Naive thymus-derived CD4-positive, alpha-beta T cell (primary cell): ENCODE data around the gene FOXL3. TPM values are rescaled to one million over a fixed set of nuclear protein-coding genes. Genes with fewer than 3 reads are reported as not detected.

ENCODE experiments used
- ATAC-seq: fragments of 150-1000 bp; cut with Tn5 transposase; 2 replicates; pipeline ENCODE4 v1.10.0; 2021; ENCODE audit warnings: mild to moderate bottlenecking, moderate library complexity
- CTCF ChIA-PET: fragments of 350-600 bp; sonication (Branson Sonifier 250); formaldehyde crosslinking; loops from one replicate; lab custom pipeline; 2021; ENCODE audit warnings: antibody characterized with exemption; lab: Charles Lee
- POLR2A ChIA-PET: fragments of 350-600 bp; sonication (Branson Sonifier 250); formaldehyde crosslinking; loops from one replicate; lab custom pipeline; 2021; ENCODE audit warnings: antibody characterized with exemption, inconsistent platforms; lab: Charles Lee
- DNase-seq, 9 donors: peaks; one replicate each; pipeline versions ENCODE4 v3.0.0 to v3.0.0-alpha.2; 2020 to 2022; ENCODE audit warnings: mixed read lengths in 1 of 9
- H3K27ac ChIP-seq: one replicate; pipeline ENCODE4 v1.7.0; 2013; ENCODE audit warnings: mild to moderate bottlenecking, low read depth, low read length, moderate library complexity
- H3K27me3 ChIP-seq, 2 donors: one replicate each; pipeline ENCODE4 v1.7.0; 2013; ENCODE audit warnings: low read length in 2 of 2, mild to moderate bottlenecking in 2 of 2, moderate library complexity in 2 of 2; ENCODE audit not compliant: control insufficient read depth in 2 of 2, insufficient read depth in 2 of 2
- H3K36me3 ChIP-seq, 3 experiments: 1 replicate in 2 of 3; 2 replicates in 1 of 3; pipeline ENCODE4 v1.7.0; 2013; ENCODE audit warnings: low read length in 3 of 3, mild to moderate bottlenecking in 3 of 3, moderate library complexity in 1 of 3; ENCODE audit not compliant: insufficient read depth in 3 of 3, control insufficient read depth in 2 of 3
- H3K4me1 ChIP-seq, 2 donors: one replicate each; pipeline ENCODE4 v1.7.0; 2013; ENCODE audit warnings: low read length in 2 of 2, mild to moderate bottlenecking in 2 of 2, moderate library complexity in 1 of 2; ENCODE audit not compliant: control insufficient read depth in 2 of 2, insufficient read depth in 2 of 2
- H3K4me3 ChIP-seq: 2 replicates; pipeline ENCODE4 v1.7.0; 2013; ENCODE audit warnings: mild to moderate bottlenecking, low read length
- H3K9me3 ChIP-seq, 3 experiments: 1 replicate in 2 of 3; 2 replicates in 1 of 3; pipeline ENCODE4 v1.7.0; 2013; ENCODE audit warnings: low read length in 3 of 3; ENCODE audit not compliant: control insufficient read depth in 2 of 3
- H3K27ac Mint-ChIP-seq, 9 donors: one replicate each; pipeline ENCODE4 v1.8.0; 2020 to 2022; ENCODE audit warnings: mixed read lengths in 9 of 9, mild to moderate bottlenecking in 8 of 9, moderate library complexity in 5 of 9, inconsistent platforms in 2 of 9
- H3K27me3 Mint-ChIP-seq, 5 donors: one replicate each; pipeline ENCODE4 v1.8.0; 2021 to 2022; ENCODE audit warnings: mixed read lengths in 5 of 5, mild to moderate bottlenecking in 1 of 5
- H3K36me3 Mint-ChIP-seq, 5 donors: one replicate each; pipeline ENCODE4 v1.8.0; 2020 to 2022; ENCODE audit warnings: mixed read lengths in 5 of 5, mild to moderate bottlenecking in 3 of 5, inconsistent platforms in 1 of 5
- H3K4me1 Mint-ChIP-seq, 7 donors: one replicate each; pipeline ENCODE4 v1.8.0; 2020 to 2022; ENCODE audit warnings: mixed read lengths in 7 of 7, mild to moderate bottlenecking in 3 of 7, inconsistent platforms in 1 of 7
- H3K4me3 Mint-ChIP-seq, 10 donors: one replicate each; pipeline ENCODE4 v1.8.0; 2020 to 2022; ENCODE audit warnings: mild to moderate bottlenecking in 10 of 10, mixed read lengths in 10 of 10, moderate library complexity in 6 of 10, inconsistent platforms in 2 of 10
- H3K9me3 Mint-ChIP-seq, 11 donors: one replicate each; pipeline ENCODE4 v1.8.0; 2020 to 2022; ENCODE audit warnings: mixed read lengths in 11 of 11, mild to moderate bottlenecking in 4 of 11, inconsistent platforms in 1 of 11, moderate library complexity in 1 of 11
- intact Hi-C, 2 donors: fragments of 100-400 bp; cut with micrococcal nuclease; formaldehyde crosslinking; loops; one replicate each; pipeline ENCODE4 v1.15.1; 2023
- polyA plus RNA-seq, 2 donors: library from polyadenylated mRNA; unstranded; fragments of 300-500 nt; fragmentation: Illumina TruSeq; gene quantifications; one replicate each; pipeline ENCODE4 v1.2.3, GENCODE V29; 2021
- total RNA-seq, 6 experiments: library from RNA in 5 of 6; stranded (reverse) in 5 of 6; gene quantifications; 1 replicate in 5 of 6; 2 replicates in 1 of 6; pipeline ENCODE4 v1.2.3 and lab custom pipeline; 2021 to 2026

The FOXL3 gene
- total and polyA plus RNA-seq, 7 experiments from 2014 or later = not detected

DNA sequence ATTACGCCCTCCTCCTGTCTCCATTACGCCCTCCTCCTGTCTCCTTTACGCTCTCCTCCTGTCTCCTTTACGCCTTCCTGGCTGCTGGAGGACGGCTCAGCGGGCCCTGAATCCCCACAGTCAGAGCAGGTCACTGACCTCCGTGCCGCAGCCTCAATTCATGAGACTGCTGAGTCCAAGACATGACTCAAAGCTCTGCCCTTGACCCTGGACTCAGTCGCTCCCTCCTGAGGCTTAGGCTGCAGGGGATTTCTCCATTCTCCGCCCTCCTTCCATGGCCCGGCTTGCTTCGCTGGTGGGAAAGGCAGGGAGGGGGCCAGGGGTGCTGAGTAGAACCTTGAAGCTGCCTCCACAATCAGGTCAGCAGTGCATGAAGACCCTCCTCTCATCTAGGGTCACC, 21.0 kb upstream of the FOXL3 start:
- no peak overlapping the region for H3K27ac ChIP-seq
- no peaks in the 10 kb centered on the region for H3K4me1 ChIP-seq
- no peak overlapping the region for H3K27ac Mint-ChIP-seq
- POLR2A ChIA-PET = no interaction called here
- CTCF ChIA-PET = no interaction called here
- peaks cover 0 to 15% (median 0%) of the 10 kb centered on the region in 3 experiments for H3K9me3 ChIP-seq
- H3K27me3 ChIP-seq = no peaks in the 10 kb centered on the region
- H3K36me3 ChIP-seq = no peaks in the 10 kb centered on the region
- H3K9me3 Mint-ChIP-seq = peaks cover 6 to 18% (median 11%) of the 10 kb centered on the region in 11 donors
- intact Hi-C loops = no loop called here
- ATAC-seq (no peak), DNase-seq (no peak)
- H3K4me3 ChIP-seq = no peak overlapping the region
- H3K27me3 Mint-ChIP-seq = no peaks in the 10 kb centered on the region
- H3K4me3 Mint-ChIP-seq = no peak overlapping the region
- H3K36me3 Mint-ChIP-seq = peaks cover 0 to 10% (median 6%) of the 10 kb centered on the region in 5 donors
- H3K4me1 Mint-ChIP-seq = peaks cover 0 to 6% (median 0%) of the 10 kb centered on the region in 7 donors

- H3K4me1 Mint-ChIP-seq = peaks cover 0 to 4% (median 0%) of the 10 kb centered on the region in 7 donors
- Histone ChIP-seq H3K27me3 (no peaks in the 10 kb centered on the region), H3K4me3 (no peak overlapping the region), H3K27ac (no peak overlapping the region), H3K4me1 (no peaks in the 10 kb centered on the region), H3K36me3 (no peaks in the 10 kb centered on the region), H3K9me3 (peaks cover 0 to 15% (median 0%) of the 10 kb centered on the region in 3 experiments)
- no peak overlapping the region for H3K27ac Mint-ChIP-seq
- no peak overlapping the region for H3K4me3 Mint-ChIP-seq
- peaks cover 6 to 25% (median 15%) of the 10 kb centered on the region in 11 donors for H3K9me3 Mint-ChIP-seq
- no peak for ATAC-seq
- intact Hi-C loops = no loop called here
- peaks cover 0 to 12% (median 6%) of the 10 kb centered on the region in 5 donors for H3K36me3 Mint-ChIP-seq
- DNase-seq = no peak
- CTCF ChIA-PET = no interaction called here
- POLR2A ChIA-PET = no interaction called here
- H3K27me3 Mint-ChIP-seq = no peaks in the 10 kb centered on the region
Measured at GRCh38 chr7:269721-270120, 20.2 kb upstream of the FOXL3 start.

- POLR2A ChIA-PET = no interaction called here
Measured at GRCh38 chr7:270351-270983, 19.5 kb upstream of the FOXL3 start.

DNA sequence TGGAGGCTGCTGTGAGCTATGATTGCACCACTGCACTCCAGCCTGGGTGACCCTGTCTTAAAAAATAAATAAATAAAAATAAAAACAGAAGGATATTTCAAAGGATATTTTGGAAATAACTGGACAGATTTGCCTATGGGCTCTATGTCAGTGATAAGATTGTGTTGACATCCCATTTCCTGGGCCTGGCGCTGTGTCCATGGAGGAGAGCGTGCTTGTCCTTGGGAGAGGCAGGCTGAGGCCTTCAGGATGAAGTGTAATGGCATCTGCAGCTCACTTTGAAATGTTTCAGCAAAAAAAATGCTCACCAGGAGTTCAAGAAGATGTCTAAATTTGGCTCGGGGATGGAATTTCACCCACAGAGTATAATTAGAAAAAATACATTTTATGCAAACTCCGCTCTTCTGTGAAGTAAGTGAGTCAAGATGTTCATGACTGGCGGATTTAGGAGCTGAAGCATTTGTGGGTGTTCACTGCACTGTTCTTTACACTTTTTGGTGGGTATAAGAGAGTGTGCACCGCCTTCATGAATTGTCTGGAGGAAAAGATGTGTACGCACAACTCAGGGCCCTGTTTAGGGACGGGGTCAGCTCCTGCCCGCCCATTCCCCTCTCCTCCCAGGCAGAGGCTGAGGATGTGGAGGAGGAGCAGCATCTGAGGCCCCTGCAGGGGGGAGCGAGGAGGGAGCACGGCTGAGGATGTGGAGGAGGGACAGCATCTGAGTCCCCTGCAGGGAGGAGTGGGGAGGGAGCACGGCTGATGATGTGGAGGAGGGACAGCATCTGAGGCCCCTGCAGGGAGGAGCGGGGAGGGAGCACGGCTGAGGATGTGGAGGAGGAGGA, 18.5 kb upstream of the FOXL3 start:
- H3K9me3 Mint-ChIP-seq = peaks cover 6 to 36% (median 23%) of the 10 kb centered on the region in 11 donors
- no peak overlapping the region for H3K4me3 Mint-ChIP-seq
- peaks cover 0 to 13% (median 6%) of the 10 kb centered on the region in 5 donors for H3K36me3 Mint-ChIP-seq
- H3K27me3 ChIP-seq = no peaks in the 10 kb centered on the region
- no peak overlapping the region for H3K27ac ChIP-seq
- no peak overlapping the region for H3K4me3 ChIP-seq
- H3K4me1 Mint-ChIP-seq = peaks cover 0 to 4% (median 0%) of the 10 kb centered on the region in 7 donors
- intact Hi-C loops = no loop called here
- H3K36me3 ChIP-seq = no peaks in the 10 kb centered on the region
- peaks cover 0 to 26% (median 0%) of the 10 kb centered on the region in 3 experiments for H3K9me3 ChIP-seq
- no peak overlapping the region for H3K27ac Mint-ChIP-seq
- no peaks in the 10 kb centered on the region for H3K4me1 ChIP-seq
- DNase-seq (no peak), ATAC-seq (no peak)
- POLR2A ChIA-PET = no interaction called here
- peaks cover 0 to 3% (median 0%) of the 10 kb centered on the region in 5 donors for H3K27me3 Mint-ChIP-seq
- CTCF ChIA-PET = no interaction called here

More at GRCh38 chr7:270351-270983, 19.5 kb upstream of the FOXL3 start:
- peaks cover 0 to 4% (median 0%) of the 10 kb centered on the region in 7 donors for H3K4me1 Mint-ChIP-seq
- ATAC-seq (no peak), DNase-seq (no peak)
- no peaks in the 10 kb centered on the region for H3K4me1 ChIP-seq
- H3K27ac Mint-ChIP-seq = no peak overlapping the region
- no peak overlapping the region for H3K4me3 ChIP-seq
- no peaks in the 10 kb centered on the region for H3K36me3 ChIP-seq
- peaks cover 0 to 16% (median 0%) of the 10 kb centered on the region in 3 experiments for H3K9me3 ChIP-seq
- no peaks in the 10 kb centered on the region for H3K27me3 ChIP-seq
- peaks cover 0 to 3% (median 0%) of the 10 kb centered on the region in 5 donors for H3K27me3 Mint-ChIP-seq
- intact Hi-C loops = no loop called here
- no peak overlapping the region for H3K4me3 Mint-ChIP-seq
- CTCF ChIA-PET = no interaction called here
- H3K9me3 Mint-ChIP-seq = peaks cover 6 to 33% (median 22%) of the 10 kb centered on the region in 11 donors
- peaks cover 0 to 12% (median 6%) of the 10 kb centered on the region in 5 donors for H3K36me3 Mint-ChIP-seq
- no peak overlapping the region for H3K27ac ChIP-seq

DNA sequence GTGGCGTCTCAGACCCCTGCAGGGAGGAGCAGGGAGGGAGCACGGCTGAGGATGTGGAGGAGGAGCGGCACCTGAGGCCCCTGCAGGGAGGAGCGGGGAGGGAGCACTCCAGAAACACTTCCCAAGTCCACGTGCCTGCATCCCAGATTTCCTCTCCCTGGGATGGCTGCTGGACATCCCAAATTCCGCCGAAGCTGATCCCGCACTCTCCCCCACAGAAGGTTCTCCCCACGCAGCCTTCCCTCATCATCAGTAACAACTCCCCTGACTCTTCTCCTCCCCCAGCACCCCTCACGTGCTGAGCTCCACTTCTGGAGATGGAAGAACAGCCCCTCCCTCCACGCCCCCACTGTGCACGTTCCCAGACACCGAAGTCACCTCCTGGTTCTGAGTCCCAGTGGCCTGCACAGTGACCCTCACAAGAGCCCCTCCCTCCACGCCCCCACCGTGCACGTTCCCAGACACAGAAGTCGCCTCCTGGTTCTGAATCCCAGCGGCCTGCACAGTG, 17.8 kb upstream of the FOXL3 start:
- no peaks in the 10 kb centered on the region for H3K27me3 ChIP-seq
- DNase-seq (no peak), ATAC-seq (no peak)
- CTCF ChIA-PET = no interaction called here
- peaks cover 0 to 3% (median 1%) of the 10 kb centered on the region in 5 donors for H3K27me3 Mint-ChIP-seq
- peaks cover 6 to 41% (median 24%) of the 10 kb centered on the region in 11 donors for H3K9me3 Mint-ChIP-seq
- H3K4me1 ChIP-seq = no peaks in the 10 kb centered on the region
- peaks cover 0 to 4% (median 0%) of the 10 kb centered on the region in 7 donors for H3K4me1 Mint-ChIP-seq
- no peak overlapping the region for H3K4me3 Mint-ChIP-seq
- H3K4me3 ChIP-seq = no peak overlapping the region
- no peaks in the 10 kb centered on the region for H3K36me3 ChIP-seq
- no peak overlapping the region for H3K27ac ChIP-seq
- intact Hi-C loops = no loop called here
- H3K36me3 Mint-ChIP-seq = peaks cover 0 to 15% (median 6%) of the 10 kb centered on the region in 5 donors
- POLR2A ChIA-PET = no interaction called here
- H3K9me3 ChIP-seq = peaks cover 0 to 31% (median 0%) of the 10 kb centered on the region in 3 experiments
- no peak overlapping the region for H3K27ac Mint-ChIP-seq

- Histone ChIP-seq H3K27ac (no peak overlapping the region), H3K4me3 (no peak overlapping the region), H3K9me3 (peaks cover 0 to 31% (median 0%) of the 10 kb centered on the region in 3 experiments), H3K4me1 (no peaks in the 10 kb centered on the region), H3K27me3 (no peaks in the 10 kb centered on the region), H3K36me3 (no peaks in the 10 kb centered on the region)
- Mint-ChIP-seq H3K9me3 (peaks cover 6 to 43% (median 24%) of the 10 kb centered on the region in 11 donors), H3K36me3 (peaks cover 0 to 18% (median 6%) of the 10 kb centered on the region in 5 donors), H3K27me3 (peaks cover 0 to 5% (median 3%) of the 10 kb centered on the region in 5 donors), H3K4me3 (no peak overlapping the region), H3K4me1 (peaks cover 0 to 4% (median 0%) of the 10 kb centered on the region in 7 donors), H3K27ac (no peak overlapping the region)
- ATAC-seq (no peak), DNase-seq (no peak)
- CTCF ChIA-PET = no interaction called here
- intact Hi-C loops = no loop called here
- POLR2A ChIA-PET = no interaction called here
Measured at GRCh38 chr7:272631-273030, 17.3 kb upstream of the FOXL3 start.
